Stimulated activated effector memory CD8-positive, alpha-beta T cell treated with anti-CD3 and anti-CD28 coated beads, Interleukin-12 subunit alpha, Interleukin-12 subunit beta, amount 100 ng/mL, for 72 hours (primary cell): Measurements from ENCODE around the gene ITGA11.

Experiments used
- ATAC-seq: fragments of 150-1000 bp; cut with Tn5 transposase; 2 replicates; pipeline ENCODE4 v1.10.0; 2021
- DNase-seq, 2 donors: peaks; one replicate each; pipeline ENCODE4 v3.0.0; 2021 to 2022; ENCODE audit warnings: low spot score in 2 of 2
- H3K27ac Mint-ChIP-seq: one replicate; pipeline ENCODE4 v1.8.0; 2022; ENCODE audit warnings: mild to moderate bottlenecking, mixed read lengths
- H3K36me3 Mint-ChIP-seq: one replicate; pipeline ENCODE4 v1.8.0; 2022; ENCODE audit warnings: mild to moderate bottlenecking, mixed read lengths
- H3K4me1 Mint-ChIP-seq: one replicate; pipeline ENCODE4 v1.8.0; 2022; ENCODE audit warnings: mixed read lengths
- H3K4me3 Mint-ChIP-seq: one replicate; pipeline ENCODE4 v1.8.0; 2022; ENCODE audit warnings: mild to moderate bottlenecking, mixed read lengths
- H3K9me3 Mint-ChIP-seq: one replicate; pipeline ENCODE4 v1.8.0; 2022; ENCODE audit warnings: mixed read lengths

ITGA11 gene

DNA sequence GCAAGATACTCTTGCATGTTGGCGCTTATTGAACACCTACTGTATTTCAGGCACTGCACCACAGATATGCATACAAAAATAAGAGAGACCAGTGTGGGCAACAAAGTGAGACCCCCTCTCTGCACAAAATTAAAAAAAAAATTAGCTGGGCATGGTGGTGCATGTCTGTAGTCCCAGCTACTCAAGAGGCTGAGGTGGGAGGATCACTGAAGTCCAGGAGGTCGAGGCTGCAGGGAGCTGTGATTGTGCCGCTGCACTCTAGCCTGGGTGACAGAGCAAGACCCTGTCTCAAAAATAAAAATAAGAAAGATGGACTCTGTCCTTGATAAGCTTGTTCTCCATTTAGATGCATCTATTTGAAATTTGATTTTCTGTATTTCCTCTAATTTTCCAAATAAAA, 133.6 kb downstream of the ITGA11 start:
- ATAC-seq = no peak
- Mint-ChIP-seq H3K4me1 (peaks cover 12% of the 10 kb centered on the region), H3K9me3 (no peaks in the 10 kb centered on the region), H3K4me3 (peak overlapping the region; percentile 57), H3K36me3 (peaks cover 22% of the 10 kb centered on the region), H3K27ac (peak overlapping the region; percentile 89)
- no peak for DNase-seq

DNA sequence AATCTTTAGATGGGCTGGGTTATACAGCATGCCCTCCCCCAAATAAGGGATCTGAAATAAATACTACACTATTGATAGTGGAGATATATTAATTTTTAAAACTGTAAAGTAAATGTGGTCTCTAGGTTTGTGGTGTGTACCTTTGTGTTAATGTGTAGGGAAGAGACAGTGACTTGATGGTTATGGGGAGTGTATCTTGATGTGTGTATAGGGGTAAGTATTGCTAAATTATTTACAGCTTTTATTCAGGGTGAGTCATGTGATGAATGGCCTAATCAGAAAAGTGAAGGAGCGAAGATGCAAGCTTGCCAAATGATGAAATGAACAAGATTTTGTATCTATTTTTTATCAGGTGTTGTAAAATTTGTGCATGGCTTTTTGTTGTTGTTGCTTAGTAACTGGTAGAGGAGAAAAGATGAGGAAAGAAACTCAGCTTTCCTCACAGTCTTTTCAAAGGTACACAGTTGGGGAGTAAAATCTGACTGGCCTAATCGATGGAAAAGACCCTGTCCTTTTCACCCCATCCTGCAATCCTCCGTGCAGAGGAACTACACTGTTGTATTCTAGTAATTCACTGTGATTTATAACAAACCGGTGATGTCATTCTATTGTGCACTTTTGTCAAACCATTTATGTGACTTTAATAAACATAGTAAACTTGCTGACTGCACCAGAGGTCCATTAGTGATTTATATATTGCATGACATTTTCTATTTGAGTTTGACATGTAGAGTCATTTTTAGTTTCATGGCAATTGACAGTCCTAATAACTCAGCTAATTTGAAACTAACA, 136.8 kb downstream of the ITGA11 start:
- ATAC-seq (no peak), DNase-seq (peak in 1 of 2 donors; percentile 15)
- H3K36me3 Mint-ChIP-seq = peaks cover 44% of the 10 kb centered on the region
- no peak overlapping the region for H3K27ac Mint-ChIP-seq
- peaks cover 12% of the 10 kb centered on the region for H3K4me1 Mint-ChIP-seq
- H3K4me3 Mint-ChIP-seq = no peak overlapping the region
- H3K9me3 Mint-ChIP-seq = no peaks in the 10 kb centered on the region

DNA sequence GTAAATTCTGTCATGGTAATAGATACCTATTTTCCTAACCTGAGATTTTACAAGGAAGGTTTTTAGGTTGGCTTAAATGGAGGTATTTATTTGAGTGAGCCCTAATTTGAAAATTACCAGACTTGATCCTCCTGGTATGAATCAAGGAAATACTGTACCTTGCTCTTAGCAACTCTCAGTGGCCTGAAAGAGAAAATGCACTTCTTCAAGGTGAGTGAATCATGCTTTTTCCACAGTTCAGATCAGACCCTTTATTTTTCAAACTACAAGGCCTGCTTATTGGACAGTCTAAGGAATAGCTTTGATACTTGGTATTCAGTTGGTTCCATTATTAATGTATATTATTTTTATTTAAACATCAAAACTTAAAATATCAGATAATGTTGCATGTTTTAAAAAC, 139.0 kb downstream of the ITGA11 start:
- H3K4me3 Mint-ChIP-seq = no peak overlapping the region
- H3K27ac Mint-ChIP-seq = no peak overlapping the region
- peaks cover 56% of the 10 kb centered on the region for H3K36me3 Mint-ChIP-seq
- DNase-seq (no peak), ATAC-seq (peak; percentile 55)
- H3K4me1 Mint-ChIP-seq = peaks cover 12% of the 10 kb centered on the region
- no peaks in the 10 kb centered on the region for H3K9me3 Mint-ChIP-seq

GRCh38 chr15:68292157-68292781, 139.7 kb downstream of the ITGA11 start:
- Mint-ChIP-seq H3K36me3 (peaks cover 54% of the 10 kb centered on the region), H3K4me1 (peaks cover 19% of the 10 kb centered on the region), H3K27ac (no peak overlapping the region), H3K9me3 (no peaks in the 10 kb centered on the region), H3K4me3 (no peak overlapping the region)
- DNase-seq (no peak), ATAC-seq (no peak)

- H3K9me3 Mint-ChIP-seq = no peaks in the 10 kb centered on the region
- DNase-seq = no peak
- H3K4me1 Mint-ChIP-seq = peaks cover 33% of the 10 kb centered on the region
- H3K36me3 Mint-ChIP-seq = peaks cover 56% of the 10 kb centered on the region
- H3K4me3 Mint-ChIP-seq = no peak overlapping the region
- no peak overlapping the region for H3K27ac Mint-ChIP-seq
- ATAC-seq = no peak
Observed at GRCh38 chr15:68290715-68291114, 141.2 kb downstream of the ITGA11 start.

DNA sequence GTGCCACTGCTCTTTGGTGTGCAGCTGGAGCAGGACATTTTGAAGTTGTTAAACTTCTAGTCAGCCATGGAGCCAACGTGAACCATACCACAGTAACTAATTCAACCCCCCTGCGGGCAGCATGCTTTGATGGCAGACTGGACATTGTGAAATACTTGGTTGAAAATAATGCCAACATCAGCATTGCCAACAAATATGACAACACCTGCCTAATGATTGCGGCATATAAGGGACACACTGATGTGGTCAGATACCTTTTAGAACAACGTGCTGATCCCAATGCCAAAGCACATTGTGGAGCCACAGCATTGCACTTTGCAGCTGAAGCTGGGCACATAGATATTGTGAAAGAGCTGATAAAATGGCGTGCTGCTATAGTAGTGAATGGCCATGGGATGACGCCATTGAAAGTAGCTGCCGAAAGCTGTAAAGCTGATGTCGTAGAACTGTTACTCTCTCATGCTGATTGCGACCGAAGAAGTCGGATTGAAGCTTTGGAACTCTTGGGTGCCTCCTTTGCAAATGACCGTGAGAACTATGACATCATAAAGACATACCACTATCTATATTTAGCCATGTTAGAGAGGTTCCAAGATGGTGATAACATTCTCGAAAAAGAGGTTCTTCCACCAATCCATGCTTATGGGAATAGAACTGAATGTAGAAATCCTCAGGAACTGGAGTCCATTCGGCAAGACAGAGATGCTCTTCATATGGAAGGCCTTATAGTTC, 142.2 kb downstream of the ITGA11 start:
- Mint-ChIP-seq H3K27ac (no peak overlapping the region), H3K36me3 (peaks cover 65% of the 10 kb centered on the region), H3K9me3 (no peaks in the 10 kb centered on the region), H3K4me3 (no peak overlapping the region), H3K4me1 (peaks cover 42% of the 10 kb centered on the region)
- DNase-seq (no peak), ATAC-seq (no peak)

DNA sequence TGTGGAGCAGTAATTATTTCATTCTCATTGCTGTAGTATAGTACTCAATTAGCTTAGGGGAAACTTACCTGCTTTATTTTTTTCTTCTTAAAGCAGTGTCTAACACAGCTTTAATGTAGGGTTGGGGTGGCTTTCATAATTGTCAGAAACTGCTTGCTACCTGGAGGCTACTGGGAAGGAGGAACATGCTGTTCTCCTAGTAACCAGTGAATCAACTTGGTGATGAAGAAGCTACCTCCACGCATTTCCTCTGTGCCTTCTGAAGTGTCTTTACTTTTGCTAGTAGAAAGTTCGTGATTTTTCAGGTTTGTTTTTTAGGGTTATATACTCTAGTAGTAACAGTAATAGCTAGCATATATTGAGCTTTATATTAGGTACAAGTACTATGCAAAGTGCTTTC, 142.9 kb downstream of the ITGA11 start:
- ATAC-seq (no peak), DNase-seq (no peak)
- Mint-ChIP-seq H3K4me3 (no peak overlapping the region), H3K36me3 (peaks cover 72% of the 10 kb centered on the region), H3K9me3 (no peaks in the 10 kb centered on the region), H3K4me1 (peaks cover 47% of the 10 kb centered on the region), H3K27ac (peak overlapping the region; percentile 67)

- H3K27ac Mint-ChIP-seq = peak overlapping the region; percentile 67
- H3K9me3 Mint-ChIP-seq = no peaks in the 10 kb centered on the region
- no peak for DNase-seq
- H3K4me3 Mint-ChIP-seq = no peak overlapping the region
- H3K36me3 Mint-ChIP-seq = peaks cover 71% of the 10 kb centered on the region
- H3K4me1 Mint-ChIP-seq = peaks cover 58% of the 10 kb centered on the region
- no peak for ATAC-seq
Observed at GRCh38 chr15:68286256-68286655, 145.7 kb downstream of the ITGA11 start.

GRCh38 chr15:68285259-68285980, 146.5 kb downstream of the ITGA11 start:
- Mint-ChIP-seq H3K27ac (peak overlapping the region; percentile 67), H3K36me3 (peaks cover 70% of the 10 kb centered on the region), H3K9me3 (no peaks in the 10 kb centered on the region), H3K4me1 (peaks cover 63% of the 10 kb centered on the region), H3K4me3 (no peak overlapping the region)
- DNase-seq = no peak
- no peak for ATAC-seq

DNA sequence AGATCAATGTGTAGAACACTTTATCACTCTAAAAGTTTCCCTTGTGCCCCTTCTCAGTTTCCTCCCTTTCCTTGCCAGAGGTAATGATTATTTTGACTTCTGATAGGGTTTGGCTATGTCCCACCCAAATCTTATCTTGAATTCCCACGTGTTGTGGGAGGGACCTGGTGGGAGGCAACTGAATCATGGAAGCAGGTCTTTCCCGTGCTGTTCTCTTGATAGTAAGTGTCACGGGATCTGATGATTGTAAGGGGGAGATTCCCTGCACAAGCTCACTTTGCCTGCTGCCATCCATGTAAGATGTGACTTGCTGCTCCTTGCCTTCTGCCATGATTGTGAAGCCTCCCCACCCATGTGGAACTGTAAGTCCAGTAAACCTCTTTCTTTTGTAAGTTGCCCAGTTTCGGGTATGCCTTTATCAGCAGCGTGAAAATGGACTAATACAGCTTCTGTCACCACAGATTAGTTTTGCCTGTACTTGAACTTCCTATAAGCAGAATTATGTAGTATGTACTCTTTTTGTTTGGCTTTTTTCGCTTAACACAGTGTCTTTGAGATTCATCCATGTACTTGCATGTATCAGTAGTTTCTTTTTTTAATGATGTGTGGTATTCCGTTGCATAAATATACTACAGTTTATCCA, 147.2 kb downstream of the ITGA11 start:
- ATAC-seq (no peak), DNase-seq (no peak)
- peak overlapping the region; percentile 67 for H3K27ac Mint-ChIP-seq
- no peaks in the 10 kb centered on the region for H3K9me3 Mint-ChIP-seq
- H3K4me3 Mint-ChIP-seq = no peak overlapping the region
- H3K4me1 Mint-ChIP-seq = peaks cover 69% of the 10 kb centered on the region
- peaks cover 64% of the 10 kb centered on the region for H3K36me3 Mint-ChIP-seq

GRCh38 chr15:68283401-68283800, 148.6 kb downstream of the ITGA11 start:
- Mint-ChIP-seq H3K27ac (no peak overlapping the region), H3K9me3 (no peaks in the 10 kb centered on the region), H3K36me3 (peaks cover 63% of the 10 kb centered on the region), H3K4me1 (peaks cover 75% of the 10 kb centered on the region), H3K4me3 (no peak overlapping the region)
- no peak for DNase-seq
- no peak for ATAC-seq

GRCh38 chr15:68281008-68281407, 151.0 kb downstream of the ITGA11 start:
- Mint-ChIP-seq H3K4me1 (peaks cover 64% of the 10 kb centered on the region), H3K36me3 (peaks cover 52% of the 10 kb centered on the region), H3K4me3 (peak overlapping the region; percentile 99), H3K9me3 (no peaks in the 10 kb centered on the region), H3K27ac (peak overlapping the region; percentile 73)
- ATAC-seq (no peak), DNase-seq (no peak)

GRCh38 chr15:68279779-68280753, 151.9 kb downstream of the ITGA11 start:
- Mint-ChIP-seq H3K4me3 (peak overlapping the region; percentile 99), H3K27ac (peak overlapping the region; percentile 100), H3K9me3 (no peaks in the 10 kb centered on the region), H3K4me1 (peaks cover 55% of the 10 kb centered on the region), H3K36me3 (peaks cover 43% of the 10 kb centered on the region)
- ATAC-seq = no peak
- DNase-seq = no peak
